ENCODE data around the gene PIR.

GRCh38 chrX:15416133-15416993 is 76.8 kb downstream of the PIR start:
- TF ChIP-seq ZFX (IDR thresholded peaks at IDR 0.05; ENCODE audit: borderline replicate concordance) = no peak
- TF ChIP-seq, protein P1, sequence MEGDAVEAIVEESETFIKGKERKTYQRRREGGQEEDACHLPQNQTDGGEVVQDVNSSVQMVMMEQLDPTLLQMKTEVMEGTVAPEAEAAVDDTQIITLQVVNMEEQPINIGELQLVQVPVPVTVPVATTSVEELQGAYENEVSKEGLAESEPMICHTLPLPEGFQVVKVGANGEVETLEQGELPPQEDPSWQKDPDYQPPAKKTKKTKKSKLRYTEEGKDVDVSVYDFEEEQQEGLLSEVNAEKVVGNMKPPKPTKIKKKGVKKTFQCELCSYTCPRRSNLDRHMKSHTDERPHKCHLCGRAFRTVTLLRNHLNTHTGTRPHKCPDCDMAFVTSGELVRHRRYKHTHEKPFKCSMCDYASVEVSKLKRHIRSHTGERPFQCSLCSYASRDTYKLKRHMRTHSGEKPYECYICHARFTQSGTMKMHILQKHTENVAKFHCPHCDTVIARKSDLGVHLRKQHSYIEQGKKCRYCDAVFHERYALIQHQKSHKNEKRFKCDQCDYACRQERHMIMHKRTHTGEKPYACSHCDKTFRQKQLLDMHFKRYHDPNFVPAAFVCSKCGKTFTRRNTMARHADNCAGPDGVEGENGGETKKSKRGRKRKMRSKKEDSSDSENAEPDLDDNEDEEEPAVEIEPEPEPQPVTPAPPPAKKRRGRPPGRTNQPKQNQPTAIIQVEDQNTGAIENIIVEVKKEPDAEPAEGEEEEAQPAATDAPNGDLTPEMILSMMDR (IDR thresholded peaks at IDR 0.05) = no peak

All from 22Rv1 (cell line).